SK-N-SH treated with all-trans-retinoic acid at 6 μM for 48 hours (cell line): Measurements from ENCODE around the gene GRAP2.

Experiments used
- ARNTL ChIP-seq: fragments of 450-650 bp; formaldehyde crosslinking; IDR thresholded peaks from 2 replicates; pipeline ENCODE4 v1.5.0; 2020; ENCODE audit warnings: low read depth, mild to moderate bottlenecking, moderate library complexity, borderline replicate concordance
- PPARA ChIP-seq: fragments of 250-450 bp; sonication (Bioruptor Pico); IDR thresholded peaks from 2 replicates; pipeline ENCODE4 v1.5.0; 2020; ENCODE audit warnings: mild to moderate bottlenecking, borderline replicate concordance
- ZC3H10 ChIP-seq: fragments of 250-450 bp; sonication (Bioruptor Pico); IDR thresholded peaks from 2 replicates; pipeline ENCODE4 v1.5.1; 2021; ENCODE audit warnings: mild to moderate bottlenecking, moderate library complexity
- ZFP3 ChIP-seq: fragments of 250-450 bp; sonication (Bioruptor Pico); IDR thresholded peaks from 2 replicates; pipeline ENCODE4 v1.5.0; 2020; ENCODE audit warnings: mild to moderate bottlenecking, moderate library complexity
- ZNF565 ChIP-seq: fragments of 450-650 bp; formaldehyde crosslinking; conservative IDR thresholded peaks from 2 replicates; pipeline ENCODE4 v1.5.0; 2020; ENCODE audit warnings: low read depth, mild to moderate bottlenecking, moderate library complexity
- TF ChIP-seq, protein P1 (sequence below): fragments of 250-450 bp; sonication (Bioruptor Pico); IDR thresholded peaks from 2 replicates; pipeline ENCODE4 v1.5.1; 2021; ENCODE audit warnings: mild to moderate bottlenecking, moderate library complexity

GRCh38 chr22:39942439-39943230 lies 41.8 kb downstream of the GRAP2 start:
- no peak for TF ChIP-seq PPARA (CRISPR knock-in tag)
- no peak for TF ChIP-seq ZNF565 (CRISPR knock-in tag)
- TF ChIP-seq ARNTL (CRISPR knock-in tag), result no peak
- TF ChIP-seq, protein P1, sequence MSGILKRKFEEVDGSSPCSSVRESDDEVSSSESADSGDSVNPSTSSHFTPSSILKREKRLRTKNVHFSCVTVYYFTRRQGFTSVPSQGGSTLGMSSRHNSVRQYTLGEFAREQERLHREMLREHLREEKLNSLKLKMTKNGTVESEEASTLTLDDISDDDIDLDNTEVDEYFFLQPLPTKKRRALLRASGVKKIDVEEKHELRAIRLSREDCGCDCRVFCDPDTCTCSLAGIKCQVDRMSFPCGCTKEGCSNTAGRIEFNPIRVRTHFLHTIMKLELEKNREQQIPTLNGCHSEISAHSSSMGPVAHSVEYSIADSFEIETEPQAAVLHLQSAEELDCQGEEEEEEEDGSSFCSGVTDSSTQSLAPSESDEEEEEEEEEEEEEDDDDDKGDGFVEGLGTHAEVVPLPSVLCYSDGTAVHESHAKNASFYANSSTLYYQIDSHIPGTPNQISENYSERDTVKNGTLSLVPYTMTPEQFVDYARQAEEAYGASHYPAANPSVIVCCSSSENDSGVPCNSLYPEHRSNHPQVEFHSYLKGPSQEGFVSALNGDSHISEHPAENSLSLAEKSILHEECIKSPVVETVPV (CRISPR knock-in tag), result no peak
- TF ChIP-seq ZFP3 (CRISPR knock-in tag), result no peak
- TF ChIP-seq ZC3H10 (CRISPR knock-in tag), result no peak
